OCI-LY7 (cell line): ENCODE data around the gene EPHB1. TPM values are rescaled to one million over a fixed set of nuclear protein-coding genes. Genes with fewer than 3 reads are reported as not detected.

Experiments
- BruUV-seq: library from RNA; stranded (reverse); fragments of 400-500 nt; replicated peaks from 2 replicates; lab custom pipeline; 2021; lab: Mats Ljungman, UMichigan
- CTCF ChIA-PET: fragments of 300-600 bp; sonication (Branson Sonifier 250); formaldehyde crosslinking; loops from one replicate; lab custom pipeline; 2022; ENCODE audit warnings: antibody characterized with exemption; ENCODE audit not compliant: unreplicated experiment; lab: Charles Lee
- POLR2A ChIA-PET: fragments of 300-600 bp; sonication (Branson Sonifier 250); formaldehyde crosslinking; loops from one replicate; lab custom pipeline; 2022; ENCODE audit warnings: antibody characterized with exemption; lab: Charles Lee
- DNase-seq: peaks from one replicate; pipeline ENCODE4 v3.0.0-alpha.2; 2015; ENCODE audit warnings: low spot score
- H2AFZ ChIP-seq: fragments of 200-600 bp; sonication (generic), shearing (Covaris generic); 2 replicates; pipeline ENCODE4 v1.6.1; 2014; ENCODE audit warnings: mild to moderate bottlenecking, antibody characterized with exemption, low read length, moderate library complexity
- H3K27ac ChIP-seq: fragments of 200-600 bp; sonication (generic); 2 replicates; pipeline ENCODE4 v1.5.1; 2014; ENCODE audit warnings: mixed run types, low read depth, mild to moderate bottlenecking, moderate library complexity, low read length, inconsistent platforms; ENCODE audit not compliant: poor library complexity, severe bottlenecking
- H3K36me3 ChIP-seq: fragments of 200-600 bp; sonication (generic); 2 replicates; pipeline ENCODE4 v1.6.1; 2014; ENCODE audit warnings: mild to moderate bottlenecking, antibody characterized with exemption, low read length, moderate library complexity, mixed read lengths; ENCODE audit not compliant: insufficient read depth
- H3K4me1 ChIP-seq: fragments of 200-600 bp; sonication (generic); 2 replicates; pipeline ENCODE4 v1.5.1; 2014; ENCODE audit warnings: mild to moderate bottlenecking, low read length; ENCODE audit not compliant: insufficient read depth, poor library complexity, severe bottlenecking
- H3K4me2 ChIP-seq: fragments of 200-600 bp; sonication (generic); 2 replicates; pipeline ENCODE4 v1.6.1; 2014; ENCODE audit warnings: mild to moderate bottlenecking, low read length
- H3K4me3 ChIP-seq: fragments of 200-600 bp; sonication (generic); 2 replicates; pipeline ENCODE4 v1.5.1; 2014; ENCODE audit warnings: mild to moderate bottlenecking, low read depth, low read length; ENCODE audit not compliant: poor library complexity, severe bottlenecking
- H3K79me2 ChIP-seq: fragments of 200-600 bp; sonication (generic); 2 replicates; pipeline ENCODE4 v1.6.1; 2016; ENCODE audit warnings: low read depth, mild to moderate bottlenecking, low read length, moderate library complexity, mixed read lengths; ENCODE audit not compliant: insufficient read depth
- H3K9me2 ChIP-seq: fragments of 200-600 bp; sonication (generic); 2 replicates; pipeline ENCODE4 v1.6.1; 2016; ENCODE audit warnings: mild to moderate bottlenecking, low read length, mixed read lengths; ENCODE audit not compliant: insufficient read depth
- H3K9me3 ChIP-seq: fragments of 200-600 bp; sonication (generic); 2 replicates; pipeline ENCODE4 v1.6.1; 2014; ENCODE audit warnings: mild to moderate bottlenecking, mixed run types, low read length, mixed read lengths
- H4K20me1 ChIP-seq: fragments of 200-600 bp; sonication (generic); 2 replicates; pipeline ENCODE4 v1.6.1; 2014; ENCODE audit warnings: mild to moderate bottlenecking, antibody characterized with exemption, low read length, moderate library complexity, mixed read lengths; ENCODE audit not compliant: insufficient read depth
- CTCF ChIP-seq: fragments of 200-600 bp; sonication (generic); conservative IDR thresholded peaks from 2 replicates; pipeline ENCODE4 v1.5.1; 2014; ENCODE audit warnings: mild to moderate bottlenecking, antibody characterized with exemption, low read length, moderate library complexity, mixed read lengths
- EZH2phosphoT487 ChIP-seq: fragments of 200-600 bp; sonication (generic); IDR thresholded peaks from 2 replicates; pipeline ENCODE4 v1.6.1; 2018; ENCODE audit warnings: low read depth, borderline replicate concordance, mild to moderate bottlenecking, mixed run types, antibody characterized with exemption, low read length, moderate library complexity, mixed read lengths
- intact Hi-C: fragments of 100-400 bp; cut with micrococcal nuclease; formaldehyde crosslinking; loops from one replicate; pipeline ENCODE4 v1.10.0; 2022; ENCODE audit not compliant: unreplicated experiment
- total RNA-seq, 2 experiments: library from RNA; depleted of rRNA in 1 of 2; stranded (reverse); fragments of >200 nt in 1 of 2; shearing (Covaris generic) in 1 of 2; gene quantifications; 2 replicates each; pipeline ENCODE4 v1.2.3, GENCODE V29; 2014 to 2022

Gene EPHB1
- total RNA-seq, 2 experiments from 2014 or later: 0.54 to 1.3 TPM

- no peaks in the 10 kb centered on the region for H3K9me2 ChIP-seq
- no peak overlapping the region for H2AFZ ChIP-seq
- intact Hi-C loops: no loop called here
- DNase-seq: no peak
- H3K27ac ChIP-seq: no peak overlapping the region
- no TSS peak for BruUV-seq
- H3K9me3 ChIP-seq: no peaks in the 10 kb centered on the region
- H3K36me3 ChIP-seq: no peaks in the 10 kb centered on the region
- no peaks in the 10 kb centered on the region for H4K20me1 ChIP-seq
- POLR2A ChIA-PET: no interaction called here
- no peaks in the 10 kb centered on the region for H3K4me1 ChIP-seq
- TF ChIP-seq CTCF (no peak), EZH2phosphoT487 (no peak)
- H3K4me3 ChIP-seq: no peak overlapping the region
- H3K4me2 ChIP-seq: no peak overlapping the region
- CTCF ChIA-PET: no interaction called here
- no peaks in the 10 kb centered on the region for H3K79me2 ChIP-seq
These were observed 34.7 kb downstream of the EPHB1 start for GRCh38 chr3:134829721-134830120.

- H2AFZ ChIP-seq: no peak overlapping the region
- POLR2A ChIA-PET: no interaction called here
- no peak overlapping the region for H3K27ac ChIP-seq
- no peak for DNase-seq
- H3K9me2 ChIP-seq: no peaks in the 10 kb centered on the region
- H3K9me3 ChIP-seq: no peaks in the 10 kb centered on the region
- BruUV-seq: no TSS peak
- TF ChIP-seq CTCF (no peak), EZH2phosphoT487 (no peak)
- no peaks in the 10 kb centered on the region for H3K4me1 ChIP-seq
- H3K79me2 ChIP-seq: no peaks in the 10 kb centered on the region
- no peak overlapping the region for H3K4me2 ChIP-seq
- H3K36me3 ChIP-seq: no peaks in the 10 kb centered on the region
- no peaks in the 10 kb centered on the region for H4K20me1 ChIP-seq
- no peak overlapping the region for H3K4me3 ChIP-seq
- intact Hi-C loops: no loop called here
- CTCF ChIA-PET: no interaction called here
These were observed 37.5 kb downstream of the EPHB1 start for GRCh38 chr3:134832585-134832984.

- no peaks in the 10 kb centered on the region for H3K9me2 ChIP-seq
- H3K27ac ChIP-seq: no peak overlapping the region
- intact Hi-C loops: no loop called here
- no peaks in the 10 kb centered on the region for H3K79me2 ChIP-seq
- H3K4me1 ChIP-seq: no peaks in the 10 kb centered on the region
- DNase-seq: no peak
- ChIA-PET CTCF (no interaction called here), POLR2A (no interaction called here)
- no peak overlapping the region for H3K4me3 ChIP-seq
- H4K20me1 ChIP-seq: no peaks in the 10 kb centered on the region
- no TSS peak for BruUV-seq
- H3K9me3 ChIP-seq: no peaks in the 10 kb centered on the region
- no peaks in the 10 kb centered on the region for H3K36me3 ChIP-seq
- no peak overlapping the region for H3K4me2 ChIP-seq
- no peak for TF ChIP-seq CTCF
- no peak for TF ChIP-seq EZH2phosphoT487
- no peak overlapping the region for H2AFZ ChIP-seq
These were observed 38.5 kb downstream of the EPHB1 start for GRCh38 chr3:134833453-134834163.
